Activated CD4-positive, alpha-beta T cell treated with anti-CD3 and anti-CD28 coated beads for 36 hours (primary cell): ENCODE results near the gene ZCCHC2. TPM values are rescaled to one million over a fixed set of nuclear protein-coding genes. Genes with fewer than 3 reads are reported as not detected.
A peak's percentile ranks its signal among the peaks of the same experiment; 100 is the strongest.

Experiments
- ATAC-seq: fragments of 200-7000 bp; cut with Tn5 transposase; one replicate; pipeline ENCODE4 v1.10.0; 2021; ENCODE audit warnings: mild to moderate bottlenecking, moderate library complexity
- CTCF ChIA-PET: fragments of 350-600 bp; sonication (Branson Sonifier 250); formaldehyde crosslinking; loops from one replicate; lab custom pipeline; 2021; ENCODE audit warnings: antibody characterized with exemption; lab: Charles Lee
- POLR2A ChIA-PET: fragments of 350-600 bp; sonication (Branson Sonifier 250); formaldehyde crosslinking; loops from one replicate; lab custom pipeline; 2021; ENCODE audit warnings: antibody characterized with exemption, inconsistent platforms; lab: Charles Lee
- DNase-seq: peaks from one replicate; pipeline ENCODE4 v3.0.0-alpha.2; 2020
- H3K27ac Mint-ChIP-seq: one replicate; pipeline ENCODE4 v1.8.0; 2021; ENCODE audit warnings: mixed read lengths
- H3K27me3 Mint-ChIP-seq: one replicate; pipeline ENCODE4 v1.8.0; 2021; ENCODE audit warnings: mixed read lengths
- H3K36me3 Mint-ChIP-seq: one replicate; pipeline ENCODE4 v1.8.0; 2021; ENCODE audit warnings: low read depth, mixed read lengths
- H3K4me1 Mint-ChIP-seq: one replicate; pipeline ENCODE4 v1.8.0; 2021; ENCODE audit warnings: mixed read lengths
- H3K4me3 Mint-ChIP-seq: one replicate; pipeline ENCODE4 v1.8.0; 2021; ENCODE audit warnings: mild to moderate bottlenecking, moderate library complexity, mixed read lengths
- H3K9me3 Mint-ChIP-seq: one replicate; pipeline ENCODE4 v1.8.0; 2021; ENCODE audit warnings: low read depth, mixed read lengths
- intact Hi-C, 2 experiments: fragments of 100-400 bp; cut with DNase I in 1 of 2; cut with micrococcal nuclease in 1 of 2; formaldehyde crosslinking; loops; one replicate each; pipeline versions ENCODE4 v1.14.2 to v1.15.1; 2022 to 2024; cut with DNase I, micrococcal nuclease
- total RNA-seq, 2 experiments: library from RNA; stranded (reverse); gene quantifications; one replicate each; pipeline ENCODE4 v1.2.3, GENCODE V29; 2021

Gene ZCCHC2
- total RNA-seq, 2 experiments from 2014 or later: 26.1 to 40.1 TPM

- POLR2A ChIA-PET: no interaction called here
- Mint-ChIP-seq H3K27me3 (peaks cover 9% of the 10 kb centered on the region), H3K4me3 (no peak overlapping the region)
Measured at GRCh38 chr18:62590799-62591590, 68.2 kb downstream of the ZCCHC2 start.

GRCh38 chr18:62596145-62597005 lies 73.5 kb downstream of the ZCCHC2 start:
- POLR2A ChIA-PET: interaction anchor here (0.6 kb wide), 1 partner anchor 171 kb away, joined by 3 read pairs; no protein-coding TSS in a partner anchor
- no peak for DNase-seq
- no peak overlapping the region for H3K27ac Mint-ChIP-seq
- intact Hi-C loops: no loop called here
- peaks cover 6% of the 10 kb centered on the region for H3K4me1 Mint-ChIP-seq
- peak; percentile 44 for ATAC-seq
- peaks cover 45% of the 10 kb centered on the region for H3K27me3 Mint-ChIP-seq
- peaks cover 3% of the 10 kb centered on the region for H3K9me3 Mint-ChIP-seq
- H3K4me3 Mint-ChIP-seq: peak overlapping the region; percentile 26
- CTCF ChIA-PET: interaction anchor here (0.5 to 1.3 kb wide), 2 partner anchors 75 to 386 kb away, joined by 3 to 5 read pairs; no protein-coding TSS in a partner anchor
- H3K36me3 Mint-ChIP-seq: no peaks in the 10 kb centered on the region

More at GRCh38 chr18:62590799-62591590, 68.2 kb downstream of the ZCCHC2 start:
- peaks cover 3% of the 10 kb centered on the region for H3K9me3 Mint-ChIP-seq
- H3K27ac Mint-ChIP-seq: no peak overlapping the region
- peaks cover 18% of the 10 kb centered on the region for H3K4me1 Mint-ChIP-seq
- CTCF ChIA-PET: interaction anchor here (0.7 kb wide), 1 partner anchor 458 kb away, joined by 3 read pairs; no protein-coding TSS in a partner anchor
- DNase-seq (no peak), ATAC-seq (no peak)
- peaks cover 3% of the 10 kb centered on the region for H3K36me3 Mint-ChIP-seq
- intact Hi-C loops: no loop called here

GRCh38 chr18:62601871-62602270 lies 79.0 kb downstream of the ZCCHC2 start:
- DNase-seq (no peak), ATAC-seq (no peak)
- H3K27ac Mint-ChIP-seq: no peak overlapping the region
- intact Hi-C loops: no loop called here
- H3K9me3 Mint-ChIP-seq: no peaks in the 10 kb centered on the region
- H3K4me1 Mint-ChIP-seq: peaks cover 4% of the 10 kb centered on the region
- H3K4me3 Mint-ChIP-seq: no peak overlapping the region
- no peaks in the 10 kb centered on the region for H3K36me3 Mint-ChIP-seq
- ChIA-PET CTCF (interaction anchor here (1.1 kb wide), 1 partner anchor 13 kb away, joined by 3 read pairs; no protein-coding TSS in a partner anchor), POLR2A (no interaction called here)
- H3K27me3 Mint-ChIP-seq: peaks cover 49% of the 10 kb centered on the region

GRCh38 chr18:62602706-62603105 lies 79.9 kb downstream of the ZCCHC2 start:
- ChIA-PET CTCF (no interaction called here), POLR2A (no interaction called here)
- no peaks in the 10 kb centered on the region for H3K9me3 Mint-ChIP-seq
- H3K27me3 Mint-ChIP-seq: peaks cover 42% of the 10 kb centered on the region
- ATAC-seq (no peak), DNase-seq (no peak)
- no peak overlapping the region for H3K27ac Mint-ChIP-seq
- H3K4me1 Mint-ChIP-seq: no peaks in the 10 kb centered on the region
- no peaks in the 10 kb centered on the region for H3K36me3 Mint-ChIP-seq
- intact Hi-C loops: no loop called here
- H3K4me3 Mint-ChIP-seq: no peak overlapping the region

- DNase-seq (no peak), ATAC-seq (no peak)
- no peaks in the 10 kb centered on the region for H3K4me1 Mint-ChIP-seq
- POLR2A ChIA-PET: no interaction called here
- H3K27ac Mint-ChIP-seq: no peak overlapping the region
- no peaks in the 10 kb centered on the region for H3K9me3 Mint-ChIP-seq
- peaks cover 42% of the 10 kb centered on the region for H3K27me3 Mint-ChIP-seq
- CTCF ChIA-PET: no interaction called here
- intact Hi-C loops: no loop called here
- H3K36me3 Mint-ChIP-seq: no peaks in the 10 kb centered on the region
- no peak overlapping the region for H3K4me3 Mint-ChIP-seq
Measured at GRCh38 chr18:62603211-62603610, 80.4 kb downstream of the ZCCHC2 start.

GRCh38 chr18:62603979-62604378 lies 81.2 kb downstream of the ZCCHC2 start:
- no peak overlapping the region for H3K27ac Mint-ChIP-seq
- DNase-seq (no peak), ATAC-seq (no peak)
- H3K27me3 Mint-ChIP-seq: peaks cover 35% of the 10 kb centered on the region
- H3K9me3 Mint-ChIP-seq: no peaks in the 10 kb centered on the region
- POLR2A ChIA-PET: no interaction called here
- no peak overlapping the region for H3K4me3 Mint-ChIP-seq
- H3K36me3 Mint-ChIP-seq: no peaks in the 10 kb centered on the region
- intact Hi-C loops: no loop called here
- CTCF ChIA-PET: interaction anchor here (0.7 to 0.9 kb wide), 2 partner anchors 349 to 463 kb away, joined by 3 read pairs; no protein-coding TSS in a partner anchor
- H3K4me1 Mint-ChIP-seq: no peaks in the 10 kb centered on the region

- Mint-ChIP-seq H3K4me3 (no peak overlapping the region), H3K36me3 (no peaks in the 10 kb centered on the region), H3K27ac (no peak overlapping the region), H3K27me3 (peaks cover 24% of the 10 kb centered on the region), H3K9me3 (no peaks in the 10 kb centered on the region), H3K4me1 (no peaks in the 10 kb centered on the region)
- intact Hi-C loops: no loop called here
- DNase-seq (no peak), ATAC-seq (no peak)
- CTCF ChIA-PET: no interaction called here
- POLR2A ChIA-PET: no interaction called here
Measured at GRCh38 chr18:62605685-62606084, 82.9 kb downstream of the ZCCHC2 start.

GRCh38 chr18:62606106-62606505 lies 83.3 kb downstream of the ZCCHC2 start:
- CTCF ChIA-PET: no interaction called here
- no peaks in the 10 kb centered on the region for H3K9me3 Mint-ChIP-seq
- ATAC-seq: no peak

GRCh38 chr18:62607302-62607701 lies 84.5 kb downstream of the ZCCHC2 start:
- no peak for DNase-seq
- peaks cover 12% of the 10 kb centered on the region for H3K27me3 Mint-ChIP-seq
- intact Hi-C loops: no loop called here
- H3K27ac Mint-ChIP-seq: no peak overlapping the region
- H3K4me3 Mint-ChIP-seq: no peak overlapping the region
- no peaks in the 10 kb centered on the region for H3K4me1 Mint-ChIP-seq
- no peaks in the 10 kb centered on the region for H3K36me3 Mint-ChIP-seq
- no peak for ATAC-seq
- CTCF ChIA-PET: no interaction called here
- POLR2A ChIA-PET: no interaction called here
- H3K9me3 Mint-ChIP-seq: no peaks in the 10 kb centered on the region

More at GRCh38 chr18:62606106-62606505, 83.3 kb downstream of the ZCCHC2 start:
- Mint-ChIP-seq H3K4me1 (no peaks in the 10 kb centered on the region), H3K27ac (no peak overlapping the region), H3K4me3 (no peak overlapping the region), H3K36me3 (no peaks in the 10 kb centered on the region), H3K27me3 (peaks cover 22% of the 10 kb centered on the region)
- POLR2A ChIA-PET: no interaction called here
- intact Hi-C loops: no loop called here
- DNase-seq: no peak

GRCh38 chr18:62607708-62608428 lies 85.0 kb downstream of the ZCCHC2 start:
- intact Hi-C loops: no loop called here
- Mint-ChIP-seq H3K4me1 (no peaks in the 10 kb centered on the region), H3K27me3 (peaks cover 14% of the 10 kb centered on the region), H3K27ac (no peak overlapping the region), H3K36me3 (no peaks in the 10 kb centered on the region), H3K9me3 (no peaks in the 10 kb centered on the region), H3K4me3 (no peak overlapping the region)
- POLR2A ChIA-PET: no interaction called here
- ATAC-seq (no peak), DNase-seq (no peak)
- CTCF ChIA-PET: interaction anchor here (0.9 kb wide), 1 partner anchor 20 kb away, joined by 4 read pairs; no protein-coding TSS in a partner anchor

GRCh38 chr18:62609764-62610163 lies 86.9 kb downstream of the ZCCHC2 start:
- no peak overlapping the region for H3K4me3 Mint-ChIP-seq
- no peaks in the 10 kb centered on the region for H3K4me1 Mint-ChIP-seq
- peaks cover 13% of the 10 kb centered on the region for H3K27me3 Mint-ChIP-seq
- intact Hi-C loops: no loop called here
- ATAC-seq (no peak), DNase-seq (no peak)
- H3K27ac Mint-ChIP-seq: no peak overlapping the region
- ChIA-PET CTCF (no interaction called here), POLR2A (no interaction called here)
- H3K36me3 Mint-ChIP-seq: no peaks in the 10 kb centered on the region
- no peaks in the 10 kb centered on the region for H3K9me3 Mint-ChIP-seq
